Heart right ventricle (tissue), 16 donors: ENCODE measurements around the gene CEACAM1. TPM values are rescaled to one million over a fixed set of nuclear protein-coding genes. Genes with fewer than 3 reads are reported as not detected.

Source experiments
- ATAC-seq, 8 donors: fragments of 200-7000 bp; cut with Tn5 transposase; one replicate each; pipeline ENCODE4 v1.9.1; 2020; ENCODE audit warnings: mild to moderate bottlenecking in 8 of 8, moderate library complexity in 8 of 8, moderate number of reproducible peaks in 1 of 8
- DNase-seq, 2 donors: peaks; one replicate each; pipeline ENCODE4 v3.0.0-alpha.2; 2020
- H3K27ac ChIP-seq, 10 donors: fragments of 200-600 bp; sonication (generic) in 2 of 10; one replicate each; pipeline versions ENCODE4 v1.5.0 to v1.8.0; 2020 to 2022; ENCODE audit warnings: mild to moderate bottlenecking in 3 of 10
- H3K27me3 ChIP-seq, 7 donors: fragments of 200-600 bp; one replicate each; pipeline ENCODE4 v1.8.0; 2021 to 2022; ENCODE audit warnings: mild to moderate bottlenecking in 2 of 7
- H3K36me3 ChIP-seq, 9 donors: fragments of 200-600 bp; sonication (generic) in 1 of 9; one replicate each; pipeline versions ENCODE4 v1.5.0 to v1.8.0; 2020 to 2022; ENCODE audit warnings: mild to moderate bottlenecking in 2 of 9
- H3K4me1 ChIP-seq, 9 donors: fragments of 200-600 bp; sonication (generic) in 1 of 9; one replicate each; pipeline versions ENCODE4 v1.5.0 to v1.8.0; 2020 to 2022; ENCODE audit warnings: mild to moderate bottlenecking in 4 of 9
- H3K4me3 ChIP-seq, 10 donors: fragments of 200-600 bp; sonication (generic) in 2 of 10; one replicate each; pipeline versions ENCODE4 v1.5.0 to v1.8.0; 2020 to 2022; ENCODE audit warnings: mild to moderate bottlenecking in 7 of 10, moderate library complexity in 2 of 10
- H3K9me3 ChIP-seq, 11 donors: fragments of 200-600 bp in 10 of 11; sonication (generic) in 2 of 11; one replicate each; pipeline versions ENCODE4 v1.5.0 to v1.8.0; 2013 to 2022; ENCODE audit warnings: mild to moderate bottlenecking in 2 of 11, control low read depth in 1 of 11, moderate library complexity in 1 of 11
- CTCF ChIP-seq, 9 donors: fragments of 200-600 bp; sonication (generic) in 2 of 9; IDR thresholded peaks; one replicate each; pipeline versions ENCODE4 v1.5.0 to v1.8.0; 2021 to 2022; ENCODE audit warnings: antibody characterized with exemption in 9 of 9, mild to moderate bottlenecking in 5 of 9, moderate library complexity in 1 of 9
- WGBS, 2 donors: extraction: QIAGEN DNeasy Blood & Tissue Kit; methylation state at CpG; one replicate each; pipeline ENCODE4 v1.1.7; 2013; ENCODE audit warnings: inconsistent platforms in 1 of 2; 5-methylcytosine and 5-hydroxymethylcytosine counted together
- intact Hi-C, 10 donors: fragments of 100-400 bp; cut with DNase I; formaldehyde crosslinking; loops; one replicate each; pipeline versions ENCODE4 v1.11.1 to v1.14.2; 2022
- polyA plus RNA-seq, 2 donors: library from polyadenylated mRNA; stranded (reverse); fragments of 200-250 nt; gene quantifications; one replicate each; pipeline ENCODE4 v1.2.3, GENCODE V29; 2013
- total RNA-seq, 10 donors: library from RNA; stranded (reverse); fragmentation: NEBNext Ultra II Directional in 3 of 10; extraction: Animal tissue kit (Norgen Biotek cat#: 25700) in 3 of 10; gene quantifications; one replicate each; pipeline versions ENCODE4 v1.2.1 to v1.2.4, GENCODE V29; 2021 to 2023
- donor health status: Arrhythmogenic right ventricular cardiomyopathy.
- donor health status: ischemic (EF 13 %, LVEDD 7.1; RV severe dilation, severe dysfunction).
- donor health status: healthy with polysubstance abuse.
- donor health status: DM: no; HTN: yes; CAD: no.
- donor health status: DM: no; HTN: no; CAD: no.
- donor health status: ischemic (EF 25% LVEDD 6.9; RV normal size, moderate dysfunction).
- donor health status: ischemic (EF 25% LVEDD 5.7; RV mildly dilated, moderate dysfunction).
- donor health status: healthy.
- donor health status: DM: yes; HTN: yes; CAD: no.
- donor health status: Ischemic cardiomyopathy.
- donor health status: ischemic (EF 35%, LVEDD 5.7; RV mildly dilated, moderate dysfunction).
- donor health status: nonischemic (EF 11% LVEDD 7.7; RV severe dilation, severe dysfunction).
- donor health status: DM: yes; HTN: yes; CAD: no.
- donor health status: PGD.
- donor health status: ischemic (EF 29% LVEDD 5.4; RV normal size, mild dysfunction).
- donor health status: nonischemic (EF 23%, LVEDD 6.1; RV moderate dilation, normal function).

CEACAM1 gene
- total and polyA plus RNA-seq, 12 donors: 1.2 to 7.8 (median 2.4) TPM

DNA sequence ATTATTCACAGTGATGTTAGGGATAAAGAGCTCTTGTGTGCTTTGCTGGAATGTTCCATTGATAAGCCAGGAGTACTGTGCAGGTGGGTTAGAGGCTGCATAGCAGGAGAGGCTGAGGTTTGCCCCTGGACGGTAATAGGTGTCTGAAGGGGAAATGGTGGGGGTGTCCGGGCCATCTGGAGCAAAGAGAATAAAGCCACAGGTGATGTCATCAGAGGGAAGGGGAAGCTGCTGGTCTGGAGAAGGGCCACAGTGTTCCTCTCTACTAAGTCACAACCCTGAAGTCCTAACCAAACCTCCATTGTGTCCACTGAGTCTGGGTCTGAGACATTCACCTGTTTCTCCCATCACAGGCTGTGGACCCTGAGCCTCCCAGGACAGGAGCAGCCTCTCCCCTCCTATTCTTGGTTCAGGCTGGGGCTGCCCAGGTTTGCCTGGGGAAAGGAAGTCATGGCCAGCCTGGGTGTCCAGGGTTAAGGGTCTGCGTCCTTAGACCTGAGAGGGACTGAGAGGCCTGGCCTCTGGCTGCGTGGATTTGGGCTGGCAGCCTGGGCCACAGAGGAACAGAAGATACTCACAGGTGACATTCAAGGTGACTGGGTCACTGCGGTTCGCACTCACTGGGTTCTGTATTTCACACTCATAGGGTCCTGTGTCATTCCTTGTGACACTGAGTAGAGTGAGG is 6.8 kb downstream of the CEACAM1 start:
- 88 to 90% methylated on average over 6 of the region's 6 CpGs for WGBS, 2 donors
- DNase-seq (no peak), ATAC-seq (no peak)
- Histone ChIP-seq H3K27ac (no peak overlapping the region), H3K4me1 (peaks cover 0 to 27% (median 0%) of the 10 kb centered on the region in 9 donors), H3K9me3 (peaks cover 0 to 14% (median 4%) of the 10 kb centered on the region in 11 donors), H3K4me3 (no peak overlapping the region), H3K36me3 (peaks cover 0 to 38% (median 0%) of the 10 kb centered on the region in 9 donors), H3K27me3 (no peaks in the 10 kb centered on the region)
- intact Hi-C loops: loop anchor here in 1 of 10 donors (10.0 kb wide), 1 partner anchor 67 kb away; no protein-coding TSS in a partner anchor
- TF ChIP-seq CTCF (IDR thresholded peaks at IDR 0.05): no peak

- intact Hi-C loops: no loop called here
- ATAC-seq: no peak
- H3K4me1 ChIP-seq: peaks cover 0 to 8% (median 0%) of the 10 kb centered on the region in 9 donors
- no peak overlapping the region for H3K27ac ChIP-seq
- no peaks in the 10 kb centered on the region for H3K27me3 ChIP-seq
- no peak for TF ChIP-seq CTCF (IDR thresholded peaks at IDR 0.05)
- DNase-seq: no peak
- 61 to 71% methylated on average over 3 of the region's 3 CpGs for WGBS, 2 donors
- H3K36me3 ChIP-seq: peaks cover 0 to 38% (median 0%) of the 10 kb centered on the region in 9 donors
- H3K9me3 ChIP-seq: peaks cover 0 to 16% (median 4%) of the 10 kb centered on the region in 11 donors
- H3K4me3 ChIP-seq: no peak overlapping the region
Measured at GRCh38 chr19:42519108-42519507, 9.2 kb downstream of the CEACAM1 start.

DNA sequence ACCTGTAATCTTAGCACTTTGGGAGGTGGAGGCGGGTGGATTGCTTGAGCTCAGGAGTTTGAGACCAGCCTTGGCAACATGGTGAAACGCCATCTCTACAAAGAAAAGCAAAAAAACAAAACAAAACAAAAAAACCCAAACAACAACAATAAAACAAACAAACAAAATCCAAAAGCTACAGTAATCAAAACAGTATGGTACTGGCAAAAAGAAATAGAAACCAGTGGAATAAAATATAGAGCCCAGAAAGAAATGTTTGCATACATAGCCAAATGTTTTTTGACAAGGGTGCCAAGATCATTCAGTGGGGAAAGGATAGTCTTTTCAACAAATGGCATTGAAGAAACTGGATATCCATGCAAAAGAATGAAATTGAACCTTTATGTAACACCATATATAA is 11.5 kb downstream of the CEACAM1 start:
- ATAC-seq: no peak
- Histone ChIP-seq H3K27me3 (no peaks in the 10 kb centered on the region), H3K9me3 (peaks cover 0 to 16% (median 4%) of the 10 kb centered on the region in 11 donors), H3K4me3 (no peak overlapping the region), H3K36me3 (peaks cover 0 to 33% (median 0%) of the 10 kb centered on the region in 9 donors), H3K4me1 (no peaks in the 10 kb centered on the region), H3K27ac (no peak overlapping the region)
- TF ChIP-seq CTCF (IDR thresholded peaks at IDR 0.05): no peak
- DNase-seq: no peak
- 81 to 94% methylated on average over 2 of the region's 2 CpGs for WGBS, 2 donors
- intact Hi-C loops: no loop called here

DNA sequence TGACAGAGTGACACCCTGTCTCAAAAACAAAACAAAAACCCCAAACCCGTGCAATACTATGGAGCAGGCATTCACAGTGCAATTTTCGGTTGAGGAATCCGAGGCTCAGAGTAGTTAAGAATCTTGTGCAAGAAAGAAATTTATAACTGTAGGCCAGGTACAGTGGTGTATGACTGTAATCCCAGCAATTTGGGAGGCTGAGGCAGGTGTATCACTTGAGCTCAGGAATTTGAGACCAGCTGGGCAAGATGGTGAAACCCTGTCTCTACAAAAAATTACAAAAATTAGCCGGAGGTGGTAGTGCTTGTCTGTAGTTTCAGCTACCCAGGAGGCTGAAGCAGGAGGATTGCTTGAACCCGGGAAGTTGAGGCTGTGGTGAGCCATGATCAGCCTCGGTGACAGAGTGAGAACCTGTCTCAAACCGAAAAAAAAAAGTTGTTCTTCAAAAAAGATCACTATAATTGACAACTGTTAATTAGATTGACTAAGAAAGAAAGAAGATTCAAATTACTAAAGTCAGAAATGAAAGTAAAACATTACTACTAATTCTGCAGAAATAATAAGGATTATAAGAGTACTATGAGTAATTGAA is 12.9 kb downstream of the CEACAM1 start:
- no peak for TF ChIP-seq CTCF (IDR thresholded peaks at IDR 0.05)
- peaks cover 0 to 16% (median 4%) of the 10 kb centered on the region in 11 donors for H3K9me3 ChIP-seq
- no peaks in the 10 kb centered on the region for H3K4me1 ChIP-seq
- intact Hi-C loops: no loop called here
- DNase-seq: no peak
- H3K27ac ChIP-seq: no peak overlapping the region
- peaks cover 0 to 32% (median 0%) of the 10 kb centered on the region in 9 donors for H3K36me3 ChIP-seq
- no peak for ATAC-seq
- no peak overlapping the region for H3K4me3 ChIP-seq
- 90 to 91% methylated on average over 7 of the region's 7 CpGs for WGBS, 2 donors
- H3K27me3 ChIP-seq: no peaks in the 10 kb centered on the region
